Fibroblast of lung (primary cell): ENCODE measurements around the gene WDR89. TPM values are rescaled to one million over a fixed set of nuclear protein-coding genes. Genes with fewer than 3 reads are reported as not detected.

ENCODE experiments used
- DNase-seq, 2 donors: peaks; one replicate each; pipeline versions ENCODE4 v3.0.0 to v3.0.0-alpha.2; 2010; ENCODE audit warnings: low read depth in 2 of 2
- H2AFZ ChIP-seq: 2 replicates; pipeline ENCODE4 v1.5.1; 2012; ENCODE audit warnings: low read length, control low read depth, inconsistent platforms
- H3K27ac ChIP-seq: 2 replicates; pipeline ENCODE4 v1.5.1; 2011; ENCODE audit warnings: low read length, control low read depth; ENCODE audit not compliant: insufficient read depth
- H3K27me3 ChIP-seq: 2 replicates; pipeline ENCODE4 v1.5.1; 2011; ENCODE audit warnings: mild to moderate bottlenecking, low read length; ENCODE audit not compliant: control insufficient read depth, insufficient read depth
- H3K36me3 ChIP-seq: 2 replicates; pipeline ENCODE4 v1.5.1; 2011; ENCODE audit warnings: low read length; ENCODE audit not compliant: control insufficient read depth, insufficient read depth
- H3K4me1 ChIP-seq: 2 replicates; pipeline ENCODE4 v1.5.1; 2011; ENCODE audit warnings: low read length; ENCODE audit not compliant: control insufficient read depth, insufficient read depth; ENCODE audit errors: extremely low read depth
- H3K4me2 ChIP-seq: 2 replicates; pipeline ENCODE4 v1.5.1; 2011; ENCODE audit warnings: low read length, control low read depth; ENCODE audit not compliant: insufficient read depth; ENCODE audit errors: extremely low read depth
- H3K4me3 ChIP-seq, 4 experiments: fragments of 200-600 bp in 1 of 4; sonication (generic) in 1 of 4; replicated peaks in 1 of 4; 2 replicates each; pipeline ENCODE4 v1.5.1; 2011 to 2016; ENCODE audit warnings: low read length in 4 of 4, low read depth in 3 of 4, mild to moderate bottlenecking in 3 of 4, control low read depth in 2 of 4, inconsistent platforms in 1 of 4, mixed read lengths in 1 of 4; ENCODE audit not compliant: insufficient read depth in 1 of 4; ENCODE audit errors: control extremely low read depth in 1 of 4
- H3K79me2 ChIP-seq: 2 replicates; pipeline ENCODE4 v1.5.1; 2012; ENCODE audit warnings: mild to moderate bottlenecking, low read length, inconsistent platforms; ENCODE audit not compliant: control insufficient read depth, insufficient read depth
- H3K9ac ChIP-seq: 2 replicates; pipeline ENCODE4 v1.5.1; 2011; ENCODE audit warnings: mild to moderate bottlenecking, low read length, control low read depth; ENCODE audit not compliant: insufficient read depth
- H3K9me3 ChIP-seq: 2 replicates; pipeline ENCODE4 v1.5.1; 2012; ENCODE audit warnings: low read depth, low read length; ENCODE audit not compliant: control insufficient read depth, insufficient read depth
- H4K20me1 ChIP-seq: 2 replicates; pipeline ENCODE4 v1.5.1; 2011; ENCODE audit warnings: low read length; ENCODE audit not compliant: control insufficient read depth, insufficient read depth; ENCODE audit errors: extremely low read depth
- CTCF ChIP-seq, 2 donors: IDR thresholded peaks in 1 of 2; conservative IDR thresholded peaks in 1 of 2; 1 replicate in 1 of 2; 2 replicates in 1 of 2; pipeline ENCODE4 v1.5.1; 2011 to 2012; ENCODE audit warnings: low read length in 2 of 2, control low read depth in 1 of 2, inconsistent platforms in 1 of 2, low read depth in 1 of 2, mild to moderate bottlenecking in 1 of 2
- EZH2 ChIP-seq: IDR thresholded peaks from 2 replicates; pipeline ENCODE4 v1.5.1; 2012; ENCODE audit warnings: low read length, control low read depth, mild to moderate bottlenecking; ENCODE audit errors: missing control alignments
- polyA plus RNA-seq, 2 donors: library from polyadenylated mRNA; depleted of rRNA in 1 of 2; stranded (reverse) in 1 of 2; unstranded in 1 of 2; fragments of >200 nt; gene quantifications; 2 replicates each; pipeline ENCODE4 v1.2.1, GENCODE V29; 2011 to 2012; ENCODE audit warnings: missing spikeins in 1 of 2
- total RNA-seq: library from RNA; depleted of rRNA; stranded (reverse); fragments of >200 nt; gene quantifications from 2 replicates; pipeline ENCODE4 v1.2.1, GENCODE V29; 2014

The WDR89 gene
- total and polyA plus RNA-seq, 2 donors (not counting 1 experiment from before 2014, with no cell fraction given) = 7.7 to 11.1 TPM

- no peak for DNase-seq
- Histone ChIP-seq H3K36me3 (no peaks in the 10 kb centered on the region), H3K27ac (no peak overlapping the region), H3K4me3 (no peak overlapping the region), H3K79me2 (no peaks in the 10 kb centered on the region), H3K9me3 (no peaks in the 10 kb centered on the region), H3K9ac (no peak overlapping the region), H3K4me1 (no peaks in the 10 kb centered on the region), H3K27me3 (no peaks in the 10 kb centered on the region), H4K20me1 (no peaks in the 10 kb centered on the region), H2AFZ (no peak overlapping the region), H3K4me2 (no peak overlapping the region)
- no peak for TF ChIP-seq CTCF (conservative IDR thresholded peaks at IDR 0.05 in 1 of 2, IDR thresholded peaks at IDR 0.05 in 1 of 2; ENCODE audit: low read depth in 1 of 2, low read length in 2 of 2)
Observed at GRCh38 chr14:63685401-63685800, 43.7 kb upstream of the WDR89 start.

GRCh38 chr14:63682727-63683593 is 41.3 kb upstream of the WDR89 start:
- Histone ChIP-seq H3K9ac (no peak overlapping the region), H3K36me3 (no peaks in the 10 kb centered on the region), H3K27ac (no peak overlapping the region), H4K20me1 (no peaks in the 10 kb centered on the region), H3K9me3 (no peaks in the 10 kb centered on the region), H3K4me3 (no peak overlapping the region), H3K79me2 (no peaks in the 10 kb centered on the region), H2AFZ (no peak overlapping the region), H3K27me3 (no peaks in the 10 kb centered on the region), H3K4me2 (no peak overlapping the region), H3K4me1 (no peaks in the 10 kb centered on the region)
- no peak for TF ChIP-seq CTCF (conservative IDR thresholded peaks at IDR 0.05 in 1 of 2, IDR thresholded peaks at IDR 0.05 in 1 of 2; ENCODE audit: low read depth in 1 of 2, low read length in 2 of 2)
- no peak for TF ChIP-seq EZH2
- no peak for DNase-seq

- Histone ChIP-seq H4K20me1 (no peaks in the 10 kb centered on the region), H3K4me3 (no peak overlapping the region), H3K9ac (no peak overlapping the region), H3K9me3 (no peaks in the 10 kb centered on the region), H3K27me3 (no peaks in the 10 kb centered on the region), H3K4me1 (no peaks in the 10 kb centered on the region), H3K36me3 (peaks cover 2% of the 10 kb centered on the region), H3K79me2 (no peaks in the 10 kb centered on the region), H2AFZ (no peak overlapping the region), H3K27ac (no peak overlapping the region), H3K4me2 (no peak overlapping the region)
- DNase-seq = no peak
- TF ChIP-seq CTCF (conservative IDR thresholded peaks at IDR 0.05 in 1 of 2, IDR thresholded peaks at IDR 0.05 in 1 of 2; ENCODE audit: low read depth in 1 of 2, low read length in 2 of 2) = no peak
- TF ChIP-seq EZH2 = no peak
Observed at GRCh38 chr14:63678536-63678935, 36.9 kb upstream of the WDR89 start.
